NCI-H1092 (cell line): Measurements from ENCODE around the gene ZC3H8.

Experiments used
- DNase-seq: peaks from one replicate; lab custom pipeline; 2025; lab: John Stamatoyannopoulos, UW

ZC3H8 gene

GRCh38 chr2:112164876-112165275 lies 90.0 kb downstream of the ZC3H8 start:
- no peak for DNase-seq

- no peak for DNase-seq
Observed at GRCh38 chr2:112163541-112163981, 91.3 kb downstream of the ZC3H8 start.

GRCh38 chr2:112162956-112163355 lies 91.9 kb downstream of the ZC3H8 start:
- DNase-seq, result no peak

GRCh38 chr2:112162341-112162740 lies 92.5 kb downstream of the ZC3H8 start:
- DNase-seq, result no peak
